Heart right ventricle (tissue), 16 donors: ENCODE data around the gene MIER2. TPM values are rescaled to one million over a fixed set of nuclear protein-coding genes. Genes with fewer than 3 reads are reported as not detected.

Source experiments
- ATAC-seq, 8 donors: fragments of 200-7000 bp; cut with Tn5 transposase; one replicate each; pipeline ENCODE4 v1.9.1; 2020; ENCODE audit warnings: mild to moderate bottlenecking in 8 of 8, moderate library complexity in 8 of 8, moderate number of reproducible peaks in 1 of 8
- DNase-seq, 2 donors: peaks; one replicate each; pipeline ENCODE4 v3.0.0-alpha.2; 2020
- H3K27ac ChIP-seq, 10 donors: fragments of 200-600 bp; sonication (generic) in 2 of 10; one replicate each; pipeline versions ENCODE4 v1.5.0 to v1.8.0; 2020 to 2022; ENCODE audit warnings: mild to moderate bottlenecking in 3 of 10
- H3K27me3 ChIP-seq, 7 donors: fragments of 200-600 bp; one replicate each; pipeline ENCODE4 v1.8.0; 2021 to 2022; ENCODE audit warnings: mild to moderate bottlenecking in 2 of 7
- H3K36me3 ChIP-seq, 9 donors: fragments of 200-600 bp; sonication (generic) in 1 of 9; one replicate each; pipeline versions ENCODE4 v1.5.0 to v1.8.0; 2020 to 2022; ENCODE audit warnings: mild to moderate bottlenecking in 2 of 9
- H3K4me1 ChIP-seq, 9 donors: fragments of 200-600 bp; sonication (generic) in 1 of 9; one replicate each; pipeline versions ENCODE4 v1.5.0 to v1.8.0; 2020 to 2022; ENCODE audit warnings: mild to moderate bottlenecking in 4 of 9
- H3K4me3 ChIP-seq, 10 donors: fragments of 200-600 bp; sonication (generic) in 2 of 10; one replicate each; pipeline versions ENCODE4 v1.5.0 to v1.8.0; 2020 to 2022; ENCODE audit warnings: mild to moderate bottlenecking in 7 of 10, moderate library complexity in 2 of 10
- H3K9me3 ChIP-seq, 11 donors: fragments of 200-600 bp in 10 of 11; sonication (generic) in 2 of 11; one replicate each; pipeline versions ENCODE4 v1.5.0 to v1.8.0; 2013 to 2022; ENCODE audit warnings: mild to moderate bottlenecking in 2 of 11, control low read depth in 1 of 11, moderate library complexity in 1 of 11
- WGBS, 2 donors: extraction: QIAGEN DNeasy Blood & Tissue Kit; methylation state at CpG; one replicate each; pipeline ENCODE4 v1.1.7; 2013; ENCODE audit warnings: inconsistent platforms in 1 of 2; 5-methylcytosine and 5-hydroxymethylcytosine counted together
- intact Hi-C, 10 donors: fragments of 100-400 bp; cut with DNase I; formaldehyde crosslinking; loops; one replicate each; pipeline versions ENCODE4 v1.11.1 to v1.14.2; 2022
- polyA plus RNA-seq, 2 donors: library from polyadenylated mRNA; stranded (reverse); fragments of 200-250 nt; gene quantifications; one replicate each; pipeline ENCODE4 v1.2.3, GENCODE V29; 2013
- total RNA-seq, 10 donors: library from RNA; stranded (reverse); fragmentation: NEBNext Ultra II Directional in 3 of 10; extraction: Animal tissue kit (Norgen Biotek cat#: 25700) in 3 of 10; gene quantifications; one replicate each; pipeline versions ENCODE4 v1.2.1 to v1.2.4, GENCODE V29; 2021 to 2023
- TF ChIP-seq, protein P1 (sequence below), 9 donors: fragments of 200-600 bp; sonication (generic) in 2 of 9; IDR thresholded peaks; one replicate each; pipeline versions ENCODE4 v1.5.0 to v1.8.0; 2021 to 2022; ENCODE audit warnings: antibody characterized with exemption in 9 of 9, mild to moderate bottlenecking in 5 of 9, moderate library complexity in 1 of 9
- donor health status: Arrhythmogenic right ventricular cardiomyopathy.
- donor health status: ischemic (EF 13 %, LVEDD 7.1; RV severe dilation, severe dysfunction).
- donor health status: healthy with polysubstance abuse.
- donor health status: DM: no; HTN: yes; CAD: no.
- donor health status: DM: no; HTN: no; CAD: no.
- donor health status: ischemic (EF 25% LVEDD 6.9; RV normal size, moderate dysfunction).
- donor health status: ischemic (EF 25% LVEDD 5.7; RV mildly dilated, moderate dysfunction).
- donor health status: healthy.
- donor health status: DM: yes; HTN: yes; CAD: no.
- donor health status: Ischemic cardiomyopathy.
- donor health status: ischemic (EF 35%, LVEDD 5.7; RV mildly dilated, moderate dysfunction).
- donor health status: nonischemic (EF 11% LVEDD 7.7; RV severe dilation, severe dysfunction).
- donor health status: DM: yes; HTN: yes; CAD: no.
- donor health status: PGD.
- donor health status: ischemic (EF 29% LVEDD 5.4; RV normal size, mild dysfunction).
- donor health status: nonischemic (EF 23%, LVEDD 6.1; RV moderate dilation, normal function).

The MIER2 gene
- total and polyA plus RNA-seq, 12 donors, result 11.1 to 34.6 (median 17.6) TPM

DNA sequence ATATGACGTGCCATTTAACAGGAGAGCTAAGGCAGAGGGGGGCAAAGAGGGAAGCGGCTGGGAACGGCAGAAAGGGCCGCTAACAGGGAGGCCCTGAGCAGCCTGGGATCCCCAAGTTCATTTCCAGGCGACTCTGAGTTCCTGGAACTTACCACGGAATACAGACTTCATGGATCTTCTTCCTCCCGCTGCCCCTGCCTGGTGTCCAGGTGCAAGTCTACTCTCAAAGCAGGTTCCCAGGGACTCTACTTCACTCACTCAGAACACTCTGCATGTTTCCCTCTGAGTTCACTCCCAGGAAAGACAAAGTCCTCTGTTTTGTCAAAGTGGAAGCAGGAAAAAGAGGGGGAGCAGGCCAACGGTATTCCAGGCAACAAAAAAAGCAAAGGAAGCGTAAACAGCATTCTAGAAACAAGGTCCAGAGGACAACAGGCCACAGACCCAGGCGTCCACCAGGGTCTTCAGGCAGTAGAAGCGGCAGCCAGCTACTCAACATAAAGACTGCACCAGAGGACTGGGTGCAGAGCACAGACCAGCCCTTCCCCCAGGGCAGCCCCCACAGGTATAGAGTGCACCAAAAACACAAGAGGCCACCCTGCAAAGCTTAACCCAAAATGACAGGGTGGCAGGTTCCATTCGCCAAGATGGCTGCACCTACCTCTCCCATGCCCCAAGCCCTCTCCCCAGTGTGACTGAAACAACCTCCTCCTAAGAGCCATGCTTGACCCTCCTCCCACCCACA, 3.0 kb downstream of the MIER2 start:
- H3K4me3 ChIP-seq, result peak overlapping the region in 9 of 10 donors; percentile 3 to 92 (median 81)
- H3K9me3 ChIP-seq, result peaks cover 0 to 6% (median 0%) of the 10 kb centered on the region in 11 donors
- 68 to 72% methylated on average over 12 of the region's 12 CpGs for WGBS, 2 donors
- no peak for ATAC-seq
- intact Hi-C loops, result loop anchor here in 1 of 10 donors (5.0 kb wide), 1 partner anchor 34 kb away; no protein-coding TSS in a partner anchor
- DNase-seq, result no peak
- peaks cover 0 to 8% (median 0%) of the 10 kb centered on the region in 7 donors for H3K27me3 ChIP-seq
- peak overlapping the region in 9 of 10 donors; percentile 14 to 93 (median 86) for H3K27ac ChIP-seq
- H3K36me3 ChIP-seq, result peaks cover 0 to 11% (median 0%) of the 10 kb centered on the region in 9 donors
- TF ChIP-seq, protein P1, sequence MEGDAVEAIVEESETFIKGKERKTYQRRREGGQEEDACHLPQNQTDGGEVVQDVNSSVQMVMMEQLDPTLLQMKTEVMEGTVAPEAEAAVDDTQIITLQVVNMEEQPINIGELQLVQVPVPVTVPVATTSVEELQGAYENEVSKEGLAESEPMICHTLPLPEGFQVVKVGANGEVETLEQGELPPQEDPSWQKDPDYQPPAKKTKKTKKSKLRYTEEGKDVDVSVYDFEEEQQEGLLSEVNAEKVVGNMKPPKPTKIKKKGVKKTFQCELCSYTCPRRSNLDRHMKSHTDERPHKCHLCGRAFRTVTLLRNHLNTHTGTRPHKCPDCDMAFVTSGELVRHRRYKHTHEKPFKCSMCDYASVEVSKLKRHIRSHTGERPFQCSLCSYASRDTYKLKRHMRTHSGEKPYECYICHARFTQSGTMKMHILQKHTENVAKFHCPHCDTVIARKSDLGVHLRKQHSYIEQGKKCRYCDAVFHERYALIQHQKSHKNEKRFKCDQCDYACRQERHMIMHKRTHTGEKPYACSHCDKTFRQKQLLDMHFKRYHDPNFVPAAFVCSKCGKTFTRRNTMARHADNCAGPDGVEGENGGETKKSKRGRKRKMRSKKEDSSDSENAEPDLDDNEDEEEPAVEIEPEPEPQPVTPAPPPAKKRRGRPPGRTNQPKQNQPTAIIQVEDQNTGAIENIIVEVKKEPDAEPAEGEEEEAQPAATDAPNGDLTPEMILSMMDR (IDR thresholded peaks at IDR 0.05), result no peak
- peaks cover 0 to 62% (median 31%) of the 10 kb centered on the region in 9 donors for H3K4me1 ChIP-seq

DNA sequence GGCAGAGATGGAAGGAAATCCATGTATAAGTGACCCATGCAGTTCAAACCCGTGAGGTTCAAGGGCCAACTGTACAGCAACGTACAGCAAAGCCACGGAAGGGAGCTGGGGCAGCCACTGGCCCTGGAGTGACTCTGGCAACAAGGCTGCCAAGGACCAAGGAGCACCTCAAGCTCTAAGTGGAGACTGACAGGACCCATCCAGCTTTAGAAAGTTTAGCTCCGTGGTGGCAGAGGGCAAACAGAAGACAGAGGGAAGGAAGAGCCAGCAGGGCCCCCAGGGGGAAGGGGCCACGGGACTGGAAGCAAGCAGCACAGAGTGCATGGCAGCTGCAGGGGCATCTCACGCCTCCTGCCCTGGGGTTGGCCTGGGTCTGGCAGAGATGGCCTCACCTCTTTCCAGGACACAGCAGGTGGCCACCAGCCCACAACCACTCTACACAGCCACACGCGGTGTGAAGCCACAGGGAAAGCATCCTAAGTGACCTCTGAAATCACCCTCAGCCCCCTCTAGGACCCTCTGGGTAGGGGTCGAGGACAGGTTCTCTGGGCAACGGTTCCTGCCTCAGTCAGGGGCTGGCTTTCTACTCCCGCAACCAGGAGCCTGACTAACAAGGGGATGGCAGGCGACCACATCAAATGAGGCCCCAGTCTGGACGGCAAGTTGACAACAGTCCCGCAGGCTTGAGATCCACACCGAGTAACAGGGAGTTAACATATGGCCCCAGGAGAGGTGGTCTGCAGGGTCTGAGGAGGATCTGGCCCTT, 3.8 kb downstream of the MIER2 start:
- WGBS, 2 donors, result 77 to 83% methylated on average over 15 of the region's 15 CpGs
- H3K4me1 ChIP-seq, result peaks cover 0 to 70% (median 34%) of the 10 kb centered on the region in 9 donors
- peak overlapping the region in 7 of 10 donors; percentile 9 to 93 (median 87) for H3K27ac ChIP-seq

DNA sequence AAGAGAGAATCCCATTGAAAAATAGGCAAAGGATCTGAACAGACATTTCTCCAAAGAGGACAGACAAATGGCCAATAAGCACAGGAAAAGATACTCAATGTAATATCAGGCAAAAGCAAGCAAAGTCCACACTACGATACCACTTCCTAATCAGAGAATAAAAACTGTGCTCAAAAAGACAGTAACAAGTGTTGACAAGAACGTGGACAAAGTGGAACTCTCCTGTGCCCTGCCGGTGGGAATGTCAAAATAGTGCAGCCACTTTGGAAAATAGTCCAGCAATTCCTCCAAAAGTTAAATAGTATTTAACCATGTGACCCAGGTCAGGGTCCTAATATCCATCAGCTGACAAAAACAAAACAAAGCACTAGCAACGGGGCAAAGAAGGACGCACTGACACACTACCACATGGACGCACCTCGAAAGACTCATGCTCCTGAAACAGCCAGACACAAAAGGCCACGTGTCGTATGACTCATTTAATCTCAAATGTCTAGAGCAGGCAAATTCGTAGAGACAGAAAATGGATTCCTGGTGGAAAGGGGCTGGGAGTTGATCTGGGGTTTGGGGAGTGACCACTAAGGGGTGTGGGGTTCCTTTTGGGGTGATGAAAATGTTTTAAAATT, 5.2 kb downstream of the MIER2 start:
- no peak for ATAC-seq
- WGBS, 2 donors, result 92 to 97% methylated on average over 10 of the region's 10 CpGs
- Histone ChIP-seq H3K4me3 (no peak overlapping the region), H3K27me3 (no peaks in the 10 kb centered on the region), H3K4me1 (peaks cover 0 to 66% (median 38%) of the 10 kb centered on the region in 9 donors), H3K36me3 (peaks cover 0 to 28% (median 3%) of the 10 kb centered on the region in 9 donors), H3K9me3 (peaks cover 0 to 6% (median 0%) of the 10 kb centered on the region in 11 donors), H3K27ac (no peak overlapping the region)
- TF ChIP-seq, protein P1 (IDR thresholded peaks at IDR 0.05), result no peak
- DNase-seq, result no peak
- intact Hi-C loops, result no loop called here

More for the DNA sequence above, 3.8 kb downstream of the MIER2 start:
- H3K27me3 ChIP-seq, result peaks cover 0 to 8% (median 0%) of the 10 kb centered on the region in 7 donors
- DNase-seq (no peak), ATAC-seq (no peak)
- TF ChIP-seq, protein P1 (IDR thresholded peaks at IDR 0.05), result no peak
- peaks cover 0 to 6% (median 0%) of the 10 kb centered on the region in 11 donors for H3K9me3 ChIP-seq
- H3K36me3 ChIP-seq, result peaks cover 0 to 14% (median 0%) of the 10 kb centered on the region in 9 donors
- peak overlapping the region in 9 of 10 donors; percentile 3 to 92 (median 78) for H3K4me3 ChIP-seq
- intact Hi-C loops, result loop anchor here in 1 of 10 donors (5.0 kb wide), 1 partner anchor 34 kb away; no protein-coding TSS in a partner anchor

DNA sequence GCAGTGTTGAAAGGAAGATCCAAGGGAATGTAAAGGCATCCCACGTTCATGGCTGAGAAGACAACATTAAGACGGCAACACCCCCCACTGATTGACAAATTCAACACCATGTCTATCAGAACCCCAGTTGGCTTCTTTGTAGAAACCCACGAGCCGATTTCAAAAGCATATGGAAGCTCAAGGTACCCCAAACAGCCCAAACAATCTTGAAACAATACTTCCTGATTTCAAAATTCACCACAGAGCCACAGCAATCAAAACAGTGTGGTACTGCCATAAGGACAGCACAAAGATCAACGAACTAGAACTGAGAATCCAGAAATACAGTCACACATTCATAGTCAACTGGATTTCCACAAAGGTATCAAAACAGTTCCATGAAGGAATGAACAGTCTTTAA, 6.2 kb downstream of the MIER2 start:
- ATAC-seq, result no peak
- 87 to 89% methylated on average over 5 of the region's 5 CpGs for WGBS, 2 donors

More for the DNA sequence above, 6.2 kb downstream of the MIER2 start:
- H3K4me3 ChIP-seq, result no peak overlapping the region
- TF ChIP-seq, protein P1 (IDR thresholded peaks at IDR 0.05), result no peak
- no peak overlapping the region for H3K27ac ChIP-seq
- intact Hi-C loops, result no loop called here
- peaks cover 0 to 35% (median 6%) of the 10 kb centered on the region in 9 donors for H3K36me3 ChIP-seq
- no peak for DNase-seq
- H3K9me3 ChIP-seq, result peaks cover 0 to 6% (median 0%) of the 10 kb centered on the region in 11 donors
- no peaks in the 10 kb centered on the region for H3K27me3 ChIP-seq
- H3K4me1 ChIP-seq, result peaks cover 0 to 59% (median 32%) of the 10 kb centered on the region in 9 donors
